A673 (cell line): ENCODE measurements around the gene LRRC4B. TPM values are rescaled to one million over a fixed set of nuclear protein-coding genes. Genes with fewer than 3 reads are reported as not detected.

ENCODE experiments used
- BruUV-seq: library from RNA; stranded (reverse); fragments of 400-500 nt; replicated peaks from 2 replicates; lab custom pipeline; 2021; lab: Mats Ljungman, UMichigan
- CTCF ChIA-PET: fragments of 300-600 bp; sonication (Branson Sonifier 250); formaldehyde crosslinking; loops from one replicate; lab custom pipeline; 2022; ENCODE audit warnings: antibody characterized with exemption; lab: Charles Lee
- POLR2A ChIA-PET: fragments of 300-600 bp; sonication (Branson Sonifier 250); formaldehyde crosslinking; loops from one replicate; lab custom pipeline; 2022; ENCODE audit warnings: antibody characterized with exemption; ENCODE audit not compliant: low non-redundant PET; lab: Charles Lee
- DNase-seq: peaks from one replicate; pipeline ENCODE4 v3.0.0-alpha.2; 2015; ENCODE audit warnings: low spot score
- H3K27ac ChIP-seq: fragments of 200-600 bp; sonication (generic); 2 replicates; pipeline ENCODE4 v1.5.1; 2016; ENCODE audit warnings: mixed run types, low read depth, mild to moderate bottlenecking, mixed read lengths, antibody characterized with exemption, low read length; ENCODE audit not compliant: poor library complexity, severe bottlenecking
- H3K27me3 ChIP-seq: fragments of 200-600 bp; sonication (generic); replicated peaks from 2 replicates; pipeline ENCODE4 v1.6.1; 2017; ENCODE audit warnings: mixed run types, low read depth, mild to moderate bottlenecking, mixed read lengths, antibody characterized with exemption, low read length; ENCODE audit not compliant: insufficient read depth, poor library complexity
- H3K36me3 ChIP-seq: fragments of 200-600 bp; sonication (generic); 2 replicates; pipeline ENCODE4 v1.6.1; 2016; ENCODE audit warnings: mixed run types, mild to moderate bottlenecking, mixed read lengths, antibody characterized with exemption, low read length; ENCODE audit not compliant: insufficient read depth, poor library complexity, severe bottlenecking
- H3K4me1 ChIP-seq: fragments of 200-600 bp; sonication (generic); 2 replicates; pipeline ENCODE4 v1.6.1; 2017; ENCODE audit warnings: mixed run types, mild to moderate bottlenecking, mixed read lengths, antibody characterized with exemption, low read length; ENCODE audit not compliant: insufficient read depth, poor library complexity, severe bottlenecking
- H3K4me3 ChIP-seq: fragments of 200-600 bp; sonication (generic); 2 replicates; pipeline ENCODE4 v1.5.1; 2016; ENCODE audit warnings: low read depth, mixed run types, mild to moderate bottlenecking, mixed read lengths, low read length; ENCODE audit not compliant: poor library complexity, severe bottlenecking
- H3K9me3 ChIP-seq: fragments of 200-600 bp; sonication (generic); 2 replicates; pipeline ENCODE4 v1.6.1; 2016; ENCODE audit warnings: mixed run types, low read depth, mild to moderate bottlenecking, mixed read lengths, antibody characterized with exemption, low read length; ENCODE audit not compliant: poor library complexity, severe bottlenecking
- EZH2 ChIP-seq: fragments of 200-600 bp; sonication (generic); IDR thresholded peaks from 2 replicates; pipeline ENCODE4 v1.6.1; 2017; ENCODE audit warnings: borderline replicate concordance, low read depth, mild to moderate bottlenecking, mixed read lengths, antibody characterized with exemption, low read length; ENCODE audit not compliant: poor library complexity, severe bottlenecking
- intact Hi-C: fragments of 100-400 bp; cut with micrococcal nuclease; formaldehyde crosslinking; loops from one replicate; pipeline ENCODE4 v1.10.0; 2022; ENCODE audit not compliant: unreplicated experiment
- total RNA-seq: library from RNA; stranded (reverse); gene quantifications from 2 replicates; pipeline ENCODE4 v1.2.3, GENCODE V29; 2021
- TF ChIP-seq, protein P1 (sequence below): fragments of 300-800, 200-600 bp; sonication (generic); conservative IDR thresholded peaks from 2 replicates; pipeline ENCODE4 v1.5.1; 2017; ENCODE audit warnings: low read depth, mild to moderate bottlenecking, antibody characterized with exemption, low read length, moderate library complexity, mixed read lengths

The LRRC4B gene
- total RNA-seq, 1 experiment from 2014 or later = 23.1 TPM

DNA sequence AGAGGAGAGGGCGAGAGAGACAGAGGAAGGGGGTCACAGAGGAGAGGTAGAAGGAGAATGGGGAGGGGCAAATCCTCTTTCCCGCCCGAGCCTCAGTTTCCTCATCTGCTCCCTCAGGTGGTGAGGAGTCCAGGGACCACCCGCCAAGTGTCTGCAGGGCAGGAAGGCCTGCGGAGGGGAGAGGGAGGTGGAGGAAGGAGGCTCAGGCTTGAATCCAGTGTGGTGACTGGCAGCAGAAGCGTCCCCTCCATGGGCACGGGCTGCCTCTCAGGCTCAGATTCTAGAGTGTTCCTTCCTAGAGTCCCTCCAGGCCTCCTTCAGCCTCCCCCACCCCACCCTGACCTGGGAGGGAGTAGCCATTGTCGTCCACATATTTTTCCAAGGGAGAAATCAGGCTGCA, 75.1 kb downstream of the LRRC4B start:
- no peaks in the 10 kb centered on the region for H3K9me3 ChIP-seq
- no peak overlapping the region for H3K4me3 ChIP-seq
- CTCF ChIA-PET = no interaction called here
- POLR2A ChIA-PET = no interaction called here
- DNase-seq = no peak
- intact Hi-C loops = no loop called here
- no TSS peak for BruUV-seq
- H3K27me3 ChIP-seq = peaks cover 73% of the 10 kb centered on the region
- no peak overlapping the region for H3K27ac ChIP-seq
- no peaks in the 10 kb centered on the region for H3K36me3 ChIP-seq
- no peaks in the 10 kb centered on the region for H3K4me1 ChIP-seq
- TF ChIP-seq, protein P1, sequence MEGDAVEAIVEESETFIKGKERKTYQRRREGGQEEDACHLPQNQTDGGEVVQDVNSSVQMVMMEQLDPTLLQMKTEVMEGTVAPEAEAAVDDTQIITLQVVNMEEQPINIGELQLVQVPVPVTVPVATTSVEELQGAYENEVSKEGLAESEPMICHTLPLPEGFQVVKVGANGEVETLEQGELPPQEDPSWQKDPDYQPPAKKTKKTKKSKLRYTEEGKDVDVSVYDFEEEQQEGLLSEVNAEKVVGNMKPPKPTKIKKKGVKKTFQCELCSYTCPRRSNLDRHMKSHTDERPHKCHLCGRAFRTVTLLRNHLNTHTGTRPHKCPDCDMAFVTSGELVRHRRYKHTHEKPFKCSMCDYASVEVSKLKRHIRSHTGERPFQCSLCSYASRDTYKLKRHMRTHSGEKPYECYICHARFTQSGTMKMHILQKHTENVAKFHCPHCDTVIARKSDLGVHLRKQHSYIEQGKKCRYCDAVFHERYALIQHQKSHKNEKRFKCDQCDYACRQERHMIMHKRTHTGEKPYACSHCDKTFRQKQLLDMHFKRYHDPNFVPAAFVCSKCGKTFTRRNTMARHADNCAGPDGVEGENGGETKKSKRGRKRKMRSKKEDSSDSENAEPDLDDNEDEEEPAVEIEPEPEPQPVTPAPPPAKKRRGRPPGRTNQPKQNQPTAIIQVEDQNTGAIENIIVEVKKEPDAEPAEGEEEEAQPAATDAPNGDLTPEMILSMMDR = no peak
- TF ChIP-seq EZH2 = no peak

DNA sequence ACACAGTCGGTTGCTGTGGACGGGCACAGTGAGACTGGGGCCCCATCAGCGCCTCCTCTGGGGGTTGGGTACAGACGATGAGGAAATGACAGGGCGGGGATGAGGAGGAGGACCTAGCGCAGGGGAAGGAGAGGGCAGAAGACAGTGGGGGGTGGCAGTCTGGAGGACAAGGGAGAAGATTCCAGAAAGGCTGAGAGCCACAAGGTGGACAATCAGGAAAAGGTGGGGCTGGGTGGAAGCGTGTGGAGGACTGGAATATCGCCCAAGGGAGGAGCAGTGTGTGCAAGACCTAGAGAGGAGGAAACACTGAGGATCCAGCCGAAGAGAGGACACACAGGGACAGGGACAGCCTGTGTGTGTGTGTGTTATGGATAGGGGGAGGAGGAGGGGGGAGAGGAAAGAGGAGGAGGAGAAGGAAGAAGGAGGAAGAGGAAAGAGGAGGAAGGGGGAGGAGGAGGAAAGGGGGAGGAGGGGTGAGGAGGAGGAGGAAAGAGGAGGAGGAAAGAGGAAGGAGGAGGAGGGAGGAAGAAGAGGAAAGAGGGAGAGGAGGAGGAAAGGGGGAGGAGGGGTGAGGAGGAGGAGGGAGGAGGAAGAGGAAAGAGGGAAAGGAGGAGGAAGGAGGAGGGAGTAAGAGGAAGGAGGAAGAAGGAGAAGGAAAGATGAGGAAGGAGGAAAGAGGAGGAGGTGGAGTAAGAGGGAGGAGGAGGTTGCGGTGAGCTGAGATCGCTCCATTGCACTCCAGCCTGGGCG, 75.8 kb downstream of the LRRC4B start:
- BruUV-seq = no TSS peak
- TF ChIP-seq, protein P1 = 0 out of 2 replicates have a peak, but pooled peaks have one; percentile 9
- TF ChIP-seq EZH2 = no peak
- intact Hi-C loops = no loop called here
- Histone ChIP-seq H3K36me3 (no peaks in the 10 kb centered on the region), H3K27me3 (peaks cover 67% of the 10 kb centered on the region), H3K4me1 (no peaks in the 10 kb centered on the region), H3K4me3 (no peak overlapping the region), H3K27ac (no peak overlapping the region), H3K9me3 (no peaks in the 10 kb centered on the region)
- POLR2A ChIA-PET = no interaction called here
- DNase-seq = peak; percentile 34
- CTCF ChIA-PET = no interaction called here

DNA sequence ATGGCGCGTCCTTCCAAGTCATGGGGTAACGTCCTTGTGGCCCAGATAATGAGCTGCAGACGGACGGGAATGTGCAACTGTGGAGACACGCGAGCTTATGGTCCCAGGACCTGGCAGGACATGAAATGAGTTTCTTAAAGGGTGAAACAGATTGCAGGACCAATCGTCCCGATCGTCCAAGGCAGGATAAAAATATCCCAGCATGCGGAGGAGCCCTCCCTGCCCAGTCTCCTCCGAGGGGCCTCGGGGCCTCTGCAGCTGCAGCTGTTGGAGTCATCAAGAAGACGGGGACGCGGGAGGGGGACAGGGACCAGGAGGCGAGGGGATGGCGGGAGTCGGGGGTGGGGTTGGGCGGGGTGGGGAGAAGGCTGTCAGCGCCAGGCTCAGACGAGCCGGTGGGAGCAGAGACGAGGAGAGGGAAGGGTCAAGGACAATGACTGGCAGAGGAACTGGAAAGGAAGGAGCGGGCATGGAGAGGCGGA, 77.2 kb downstream of the LRRC4B start:
- intact Hi-C loops = no loop called here
- H3K36me3 ChIP-seq = no peaks in the 10 kb centered on the region
- H3K9me3 ChIP-seq = peaks cover 8% of the 10 kb centered on the region
- TF ChIP-seq, protein P1 = no peak
- TF ChIP-seq EZH2 = no peak
- H3K27ac ChIP-seq = no peak overlapping the region
- DNase-seq = no peak
- POLR2A ChIA-PET = no interaction called here
- H3K4me1 ChIP-seq = no peaks in the 10 kb centered on the region
- H3K4me3 ChIP-seq = no peak overlapping the region
- peaks cover 67% of the 10 kb centered on the region for H3K27me3 ChIP-seq
- no TSS peak for BruUV-seq
- CTCF ChIA-PET = no interaction called here
